ENCODE measurements around the gene SHE. TPM values are rescaled to one million over a fixed set of nuclear protein-coding genes. Genes with fewer than 3 reads are reported as not detected.
"Not testable (repeated sequence)": the region's sequence is repeated elsewhere in the genome, so short reads cannot be mapped to it uniquely, and the experiment has no call there.

Gene SHE
- total RNA-seq, 1 experiment from 2014 or later = not detected

DNA sequence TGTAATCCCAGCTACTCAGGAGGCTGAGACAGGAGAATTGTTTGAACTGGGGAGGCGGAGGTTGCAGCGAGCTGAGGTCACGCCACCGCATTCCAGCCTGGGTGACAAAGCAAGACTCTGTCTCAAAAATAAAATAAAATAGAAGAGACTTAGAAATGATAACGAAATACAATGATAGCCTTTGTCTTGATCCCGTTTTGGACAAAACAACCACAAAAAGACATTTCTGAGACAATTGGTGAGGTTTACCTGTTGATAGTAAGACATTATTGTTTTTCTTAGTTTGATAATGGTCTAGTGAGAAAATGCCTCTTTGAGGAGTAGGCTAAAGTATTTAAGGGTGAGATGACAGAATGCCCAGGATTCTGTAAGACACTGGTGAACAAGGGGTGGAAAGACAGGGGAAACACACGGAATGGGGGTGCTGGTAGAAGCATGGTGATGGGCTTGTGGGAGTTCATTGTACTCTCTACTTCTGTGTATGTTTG is 11.9 kb upstream of the SHE start:
- no peak for DNase-seq (ENCODE audit: low read depth)

DNA sequence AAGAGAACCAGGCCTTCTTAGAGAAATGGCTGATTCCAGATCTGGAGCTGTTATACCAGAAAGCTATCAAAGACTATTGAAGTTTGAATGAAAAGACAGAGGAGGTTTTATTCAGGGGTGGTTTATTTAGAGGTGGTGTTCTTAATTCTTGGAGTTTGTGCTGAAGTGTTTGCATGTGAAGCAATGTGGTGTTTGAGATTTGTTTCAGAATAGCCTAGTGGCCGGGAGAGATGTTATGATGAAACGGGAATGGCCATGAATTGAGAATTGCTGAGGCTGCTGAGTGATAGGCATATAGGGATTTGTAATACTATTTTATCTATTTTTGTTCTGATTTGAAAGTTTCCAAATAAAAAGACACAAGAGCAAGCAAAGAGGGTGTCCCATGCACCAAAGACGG is 10.5 kb upstream of the SHE start:
- no peak for DNase-seq (ENCODE audit: low read depth)

DNA sequence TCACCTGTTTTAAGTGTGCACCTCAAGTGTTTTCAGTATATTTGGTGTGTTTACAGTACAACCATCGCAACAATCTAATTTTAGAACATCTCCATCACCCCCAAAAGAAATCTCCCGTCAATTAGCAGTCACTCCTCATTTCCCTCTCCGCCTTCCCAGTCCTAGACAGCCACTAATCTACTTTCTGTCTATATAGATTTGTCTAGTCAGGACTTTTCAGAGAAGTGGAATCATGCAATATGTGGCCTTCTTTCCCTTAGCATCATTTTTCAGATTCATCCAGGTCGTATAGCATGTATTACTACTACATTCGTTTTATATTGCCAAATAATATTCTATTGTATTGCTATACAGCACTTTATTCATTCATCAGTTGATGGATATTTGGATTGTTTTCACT is 1.7 kb upstream of the SHE start:
- no peak for DNase-seq (ENCODE audit: low read depth)

DNA sequence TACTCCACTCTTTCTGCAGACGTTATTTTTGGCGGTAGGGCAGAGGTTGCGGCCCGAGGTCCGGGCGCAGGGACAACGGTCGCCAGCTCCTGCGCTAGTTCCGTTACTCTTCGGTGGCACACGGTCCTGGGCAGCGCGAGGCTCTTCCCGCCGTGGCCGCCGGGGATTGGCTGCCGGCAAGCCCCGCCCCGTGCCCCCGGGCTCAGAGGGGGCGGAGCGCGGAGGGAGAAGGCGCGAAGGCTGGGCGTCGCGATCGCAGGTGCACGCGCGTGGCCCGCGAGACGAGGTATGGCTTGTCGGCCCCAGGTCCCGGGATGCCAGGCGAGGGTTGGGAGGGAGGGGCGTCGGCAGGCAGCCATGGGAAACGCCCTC is 518 bp upstream of the SHE start:
- no peak for DNase-seq (ENCODE audit: low read depth)

DNA sequence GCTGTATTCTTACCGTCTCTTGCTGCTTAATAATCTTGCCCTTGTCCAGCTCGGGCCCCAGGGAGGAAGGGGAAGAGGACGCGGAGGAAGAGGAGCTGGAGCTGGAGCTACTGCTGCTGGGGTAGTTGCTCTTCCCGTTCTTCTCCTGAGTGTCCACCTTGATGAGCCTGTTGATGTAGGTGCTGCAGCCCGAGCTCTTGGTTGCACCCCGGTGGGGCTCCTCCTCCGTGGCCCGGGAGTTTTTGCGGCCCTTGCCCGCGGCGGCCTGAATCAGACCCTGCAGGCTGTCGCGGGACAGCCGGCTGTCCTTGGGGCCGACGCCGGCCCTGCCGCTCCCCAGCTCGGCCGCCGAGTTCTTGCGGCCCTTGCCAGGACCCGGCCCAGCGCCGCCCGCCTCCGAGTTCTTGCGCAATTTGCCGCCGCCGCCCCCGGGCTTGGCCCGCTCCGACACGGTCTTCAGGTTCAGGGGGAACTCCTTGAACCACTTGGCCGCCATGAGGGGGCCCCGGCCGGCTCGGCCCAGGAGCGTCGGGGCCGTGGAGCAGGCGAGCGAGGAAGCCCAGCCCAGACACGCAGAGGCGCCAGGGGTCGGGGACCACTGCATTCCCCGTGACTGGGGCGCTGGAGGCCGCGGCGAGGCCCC is 668 bp downstream of the SHE start:
- no peak for DNase-seq (ENCODE audit: low read depth)

DNA sequence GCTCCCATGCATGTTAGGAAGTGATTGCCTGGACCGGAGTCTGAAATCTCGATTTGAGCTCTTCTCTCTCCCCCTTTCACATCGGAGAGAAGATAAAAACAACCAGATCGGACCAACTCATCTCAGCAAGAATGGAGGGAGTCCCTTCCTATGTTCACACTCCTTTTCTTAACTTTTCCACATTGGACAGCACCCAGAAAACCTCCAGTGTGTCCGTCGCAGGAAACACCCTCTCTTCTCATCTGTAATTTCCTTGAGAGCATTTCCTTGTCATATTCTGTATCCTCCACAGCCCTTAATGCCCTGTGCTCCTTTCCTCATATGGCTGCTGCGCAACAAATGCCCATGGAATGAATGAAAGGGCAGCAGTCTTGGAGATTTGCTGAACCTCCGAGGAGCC is 1.7 kb downstream of the SHE start:
- no peak for DNase-seq (ENCODE audit: low read depth)

DNA sequence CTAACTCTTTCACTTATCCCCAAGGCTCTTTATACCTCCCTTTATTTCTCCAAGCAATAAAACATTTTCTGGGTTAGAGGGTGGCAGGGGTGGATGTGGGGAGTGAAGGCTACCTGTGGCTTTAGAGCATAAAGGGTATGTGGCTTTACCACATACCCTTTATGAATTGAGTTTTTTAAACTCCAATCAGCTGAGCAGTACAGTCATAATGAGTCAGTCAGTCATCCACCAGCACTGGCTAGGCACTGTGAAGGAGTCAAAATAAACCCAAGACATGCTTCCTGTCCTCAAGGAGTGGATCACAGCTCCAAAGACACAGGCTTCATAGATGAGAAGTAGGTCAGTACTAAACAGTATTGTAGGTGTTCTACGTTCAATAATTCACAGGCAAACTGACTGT is 2.8 kb downstream of the SHE start:
- no peak for DNase-seq (ENCODE audit: low read depth)

DNA sequence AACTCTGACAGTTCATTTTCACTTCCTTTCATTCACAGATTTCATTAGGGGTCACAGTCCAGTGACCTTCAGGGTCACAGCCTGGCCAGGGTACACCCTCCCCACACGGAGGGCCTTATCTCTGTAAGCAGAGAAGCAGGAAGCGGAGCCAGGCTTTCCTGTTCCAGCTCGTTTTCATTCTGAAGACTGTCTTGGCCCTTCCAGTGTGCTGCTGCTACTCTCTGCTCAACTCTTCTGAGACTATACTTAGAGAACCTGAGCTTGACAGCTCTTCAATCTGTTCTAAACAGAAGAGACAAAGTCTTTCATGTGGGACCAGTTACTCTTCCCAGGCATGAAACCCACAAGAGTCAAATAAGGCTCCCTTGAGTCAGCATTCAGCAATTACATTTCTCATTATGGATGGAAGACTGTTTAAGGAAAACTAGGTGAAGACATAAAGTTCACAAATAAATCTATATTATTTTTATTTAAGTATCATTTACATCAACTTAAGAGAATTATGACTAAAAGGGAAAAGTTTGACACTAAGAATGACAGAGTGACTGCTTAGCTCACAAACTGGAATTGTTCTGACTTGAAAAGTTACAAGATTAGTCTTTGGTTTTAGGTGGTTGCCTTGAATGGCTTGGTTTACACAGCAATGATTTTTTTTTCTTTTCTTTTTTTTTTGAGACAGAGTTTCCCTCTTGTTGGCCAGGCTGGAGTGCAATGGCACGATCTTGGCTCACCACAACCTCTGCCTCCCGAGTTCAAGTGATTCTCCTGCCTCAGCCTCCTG is 5.0 kb downstream of the SHE start:
- no peak for DNase-seq (ENCODE audit: low read depth)

DNA sequence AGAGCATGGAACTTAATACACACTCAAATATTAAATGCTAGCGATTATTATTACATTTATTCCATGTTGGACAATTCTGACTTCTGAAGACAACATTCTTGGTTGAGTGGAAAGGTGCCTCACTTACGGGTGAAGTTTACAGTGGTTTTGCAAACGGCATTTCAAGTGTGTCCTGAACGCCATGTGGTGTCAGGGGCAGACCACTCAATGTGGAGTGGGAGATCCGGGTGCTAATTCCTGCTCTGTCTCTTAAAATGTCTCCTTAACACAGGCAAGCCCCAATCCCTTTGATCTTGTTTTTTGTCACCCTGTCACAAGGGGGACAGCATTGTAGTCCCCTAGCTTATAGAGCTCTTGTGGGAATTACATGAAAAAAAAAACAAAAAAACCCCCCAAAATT is 5.8 kb downstream of the SHE start:
- DNase-seq (ENCODE audit: low read depth) = no peak

DNA sequence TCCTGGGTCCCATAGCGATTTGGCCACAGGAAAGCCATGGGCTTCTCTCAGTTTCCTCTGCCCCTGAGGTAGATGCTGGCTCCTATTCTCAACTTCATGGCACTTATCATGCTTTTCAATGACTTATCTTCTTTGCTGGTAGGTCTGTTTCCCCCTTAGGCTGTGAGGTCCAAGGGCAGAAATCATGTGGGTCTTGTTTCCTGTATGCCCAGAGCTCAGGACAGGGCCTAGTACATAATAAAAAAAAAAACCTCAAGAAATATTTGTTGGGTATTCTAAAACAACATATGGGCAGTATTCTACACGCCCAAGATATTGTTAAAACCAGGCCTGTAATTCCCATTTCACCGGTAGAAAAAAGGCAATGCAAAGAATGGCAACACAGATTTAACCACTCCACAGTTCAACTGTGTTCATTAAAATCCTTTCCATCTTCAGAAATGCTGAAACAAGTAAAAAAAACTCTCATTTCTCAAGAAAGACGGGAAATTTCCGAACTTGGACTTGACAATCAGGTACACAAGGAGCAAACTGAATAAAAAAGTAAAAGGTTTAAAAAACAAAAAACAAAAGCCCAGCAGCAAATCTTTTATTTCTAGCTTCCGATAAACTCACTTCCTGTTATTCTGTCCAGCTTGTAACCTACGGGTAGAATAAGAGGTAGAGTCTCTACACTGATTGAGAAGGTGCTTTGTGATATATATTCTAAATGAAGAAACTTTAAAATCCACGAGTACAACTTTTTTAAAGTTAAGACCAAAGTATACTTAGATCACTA is 6.5 kb downstream of the SHE start:
- no peak for DNase-seq (ENCODE audit: low read depth)

DNA sequence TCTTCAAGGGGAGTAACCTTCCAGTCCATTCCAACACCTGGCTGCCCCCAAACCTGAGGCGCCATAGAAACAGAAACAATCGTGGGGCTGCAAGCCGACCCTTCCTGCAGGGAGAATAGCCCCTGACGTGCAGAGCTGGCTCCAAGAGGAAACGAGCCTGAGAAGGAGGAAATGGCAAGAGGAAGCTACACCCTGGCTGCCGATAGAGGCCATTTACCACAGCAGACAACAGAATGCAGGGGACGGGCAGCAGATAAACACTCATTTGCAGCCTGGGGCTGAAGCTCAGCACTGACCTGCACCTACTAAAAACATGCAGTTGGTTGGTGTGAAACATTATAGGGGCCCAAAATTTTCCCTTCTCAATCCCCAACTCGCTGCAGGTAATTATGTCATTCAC is 8.9 kb downstream of the SHE start:
- no peak for DNase-seq (ENCODE audit: low read depth)

DNA sequence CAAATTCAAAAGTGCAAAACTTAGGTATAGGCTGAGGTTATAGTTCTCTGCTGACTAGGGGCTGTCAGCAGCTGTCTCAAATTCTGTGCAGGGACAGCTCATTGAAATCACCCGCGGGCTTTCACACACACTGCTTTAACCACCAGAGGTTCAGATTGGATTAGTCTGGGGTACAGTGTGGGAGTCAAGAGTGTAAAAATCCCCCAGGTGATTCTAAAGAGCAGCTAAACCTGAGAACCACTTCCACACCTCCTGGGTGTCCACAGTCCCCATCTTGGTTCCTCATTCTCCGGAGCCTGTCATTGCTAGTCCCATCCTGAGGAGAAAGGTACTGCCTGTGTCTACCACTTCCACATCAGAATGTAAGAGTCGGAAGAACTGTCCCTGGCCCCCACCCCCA is 10.1 kb downstream of the SHE start:
- DNase-seq (ENCODE audit: low read depth) = no peak

DNA sequence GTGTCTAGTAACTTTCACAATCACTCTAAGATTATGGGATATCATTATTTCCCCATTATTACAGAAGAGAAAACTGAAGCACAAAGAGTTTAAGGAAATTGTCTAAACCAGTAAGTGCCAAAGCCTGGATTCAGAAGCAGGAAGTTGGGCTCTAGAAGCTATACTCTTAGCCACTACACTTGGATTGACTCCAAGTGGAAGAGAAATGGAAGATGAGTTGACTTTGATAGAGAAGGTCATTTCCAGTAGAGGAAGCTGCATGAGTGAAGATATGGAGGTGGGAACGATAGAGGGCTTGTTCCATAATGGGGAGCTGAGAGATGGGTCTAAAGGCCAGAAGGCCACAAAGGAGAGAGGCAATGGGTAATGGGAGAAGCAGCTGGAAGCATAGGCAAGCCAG is 11.9 kb downstream of the SHE start:
- DNase-seq (ENCODE audit: low read depth) = no peak

DNA sequence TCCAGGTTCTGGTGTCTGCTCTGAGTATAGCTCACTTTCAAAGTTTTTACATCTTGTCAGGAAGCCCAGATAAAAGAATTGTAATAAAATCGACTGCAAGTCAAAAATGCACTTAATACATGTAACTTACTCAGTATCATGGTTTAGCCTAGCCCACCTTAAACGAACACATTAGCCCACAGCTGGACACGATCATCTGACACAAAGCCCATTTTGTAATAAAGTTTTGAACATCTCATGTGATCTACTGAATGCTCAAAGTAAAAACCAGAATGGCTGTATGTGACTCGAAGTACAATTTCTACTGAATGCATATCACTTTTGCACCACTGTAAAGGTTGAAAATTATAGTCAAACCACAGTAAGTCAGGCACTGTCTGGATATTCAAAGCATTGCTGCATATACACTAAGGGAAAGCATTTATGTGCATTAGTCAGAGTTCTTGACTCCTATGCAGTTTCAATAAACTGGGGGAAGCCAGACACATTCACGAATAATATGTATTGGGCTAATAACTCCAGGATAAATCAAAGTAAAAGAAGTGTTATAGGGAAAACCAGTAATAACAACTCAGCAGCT is 12.4 kb downstream of the SHE start:
- no peak for DNase-seq (ENCODE audit: low read depth)

DNA sequence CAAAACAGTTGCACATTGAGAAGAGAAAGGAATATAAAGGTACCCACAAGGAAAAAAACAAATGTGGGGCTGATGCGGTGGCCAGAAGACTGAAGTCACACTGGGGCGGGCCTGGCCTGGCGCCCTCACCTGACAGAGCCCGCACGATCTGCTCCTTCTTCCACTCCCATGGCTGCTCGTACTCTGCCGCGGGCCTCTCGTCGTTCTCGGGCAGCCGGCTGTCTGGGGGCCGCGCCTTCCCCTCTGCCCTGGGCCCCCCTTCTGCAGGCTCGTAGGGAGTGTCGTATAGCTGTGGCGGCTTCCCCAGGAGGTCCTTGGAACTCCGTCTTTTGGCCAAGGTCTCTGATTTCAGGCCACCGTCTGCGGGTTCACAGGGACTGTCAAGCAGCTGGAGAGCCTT is 13.3 kb downstream of the SHE start:
- DNase-seq (ENCODE audit: low read depth) = no peak

DNA sequence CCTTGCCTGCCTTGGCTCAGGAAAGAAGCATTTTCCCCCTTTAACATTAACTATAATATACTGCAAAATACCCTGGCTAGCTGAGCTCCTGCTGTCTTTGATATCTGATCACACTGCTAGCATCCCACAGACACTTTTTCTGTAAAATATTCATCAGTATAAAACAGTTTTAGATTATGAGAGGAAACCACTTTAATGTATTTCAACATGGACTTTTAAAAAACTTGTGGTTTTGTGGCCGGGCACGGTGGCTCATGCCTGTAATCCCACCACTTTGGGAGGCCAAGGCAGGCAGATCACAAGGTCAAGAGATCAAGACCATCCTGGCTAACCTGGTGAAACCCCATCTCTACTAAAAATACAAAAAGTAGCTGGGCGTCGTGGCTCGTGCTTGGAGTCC is 15.5 kb downstream of the SHE start:
- DNase-seq (ENCODE audit: low read depth) = not testable (repeated sequence)

DNA sequence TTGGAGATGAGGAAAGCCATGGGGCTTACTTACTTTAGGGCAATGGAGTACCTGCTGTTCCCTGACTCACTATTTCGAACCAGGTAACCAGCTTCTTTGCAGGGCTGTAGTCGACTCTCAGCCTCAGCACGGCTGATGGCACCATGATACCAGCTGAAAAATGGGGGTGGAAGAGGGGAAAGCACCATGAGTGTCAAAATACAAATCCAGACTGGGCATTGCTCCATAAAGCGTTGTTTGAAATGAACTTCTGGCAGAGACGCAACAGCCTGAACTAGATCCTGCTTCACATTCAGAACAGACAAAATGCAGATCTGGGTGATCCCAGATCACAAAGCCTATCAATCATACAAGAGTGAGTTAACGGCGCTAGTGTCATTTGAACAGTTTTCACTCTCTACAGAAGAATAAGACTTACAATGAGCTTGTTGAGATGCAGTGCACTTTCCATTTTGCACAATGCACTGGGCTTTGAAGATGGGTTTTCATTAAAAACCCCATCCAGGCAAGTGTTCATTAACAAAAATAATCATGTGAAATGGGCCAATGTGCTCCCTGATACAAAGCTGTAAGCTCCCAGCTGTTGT is 16.2 kb downstream of the SHE start:
- no peak for DNase-seq (ENCODE audit: low read depth)

DNA sequence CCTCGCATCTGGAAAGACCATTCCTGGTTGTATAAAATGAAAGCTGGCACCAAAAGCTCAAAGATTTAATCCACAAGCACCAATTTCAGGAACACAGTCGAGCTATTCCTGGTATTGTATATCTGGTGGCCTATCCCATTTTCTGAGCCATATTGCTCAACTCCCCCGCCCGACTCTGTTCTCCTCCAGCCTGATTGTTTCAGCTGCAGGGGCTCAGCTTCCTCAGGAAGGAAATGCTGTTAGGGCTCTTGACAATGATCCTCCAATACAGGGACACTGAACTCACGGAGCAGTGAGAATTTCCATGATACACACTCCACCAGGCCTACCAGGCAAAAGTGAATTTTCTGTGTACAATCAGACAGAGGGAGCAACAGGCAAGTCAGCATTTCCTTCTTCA is 17.1 kb downstream of the SHE start:
- DNase-seq (ENCODE audit: low read depth) = no peak

DNA sequence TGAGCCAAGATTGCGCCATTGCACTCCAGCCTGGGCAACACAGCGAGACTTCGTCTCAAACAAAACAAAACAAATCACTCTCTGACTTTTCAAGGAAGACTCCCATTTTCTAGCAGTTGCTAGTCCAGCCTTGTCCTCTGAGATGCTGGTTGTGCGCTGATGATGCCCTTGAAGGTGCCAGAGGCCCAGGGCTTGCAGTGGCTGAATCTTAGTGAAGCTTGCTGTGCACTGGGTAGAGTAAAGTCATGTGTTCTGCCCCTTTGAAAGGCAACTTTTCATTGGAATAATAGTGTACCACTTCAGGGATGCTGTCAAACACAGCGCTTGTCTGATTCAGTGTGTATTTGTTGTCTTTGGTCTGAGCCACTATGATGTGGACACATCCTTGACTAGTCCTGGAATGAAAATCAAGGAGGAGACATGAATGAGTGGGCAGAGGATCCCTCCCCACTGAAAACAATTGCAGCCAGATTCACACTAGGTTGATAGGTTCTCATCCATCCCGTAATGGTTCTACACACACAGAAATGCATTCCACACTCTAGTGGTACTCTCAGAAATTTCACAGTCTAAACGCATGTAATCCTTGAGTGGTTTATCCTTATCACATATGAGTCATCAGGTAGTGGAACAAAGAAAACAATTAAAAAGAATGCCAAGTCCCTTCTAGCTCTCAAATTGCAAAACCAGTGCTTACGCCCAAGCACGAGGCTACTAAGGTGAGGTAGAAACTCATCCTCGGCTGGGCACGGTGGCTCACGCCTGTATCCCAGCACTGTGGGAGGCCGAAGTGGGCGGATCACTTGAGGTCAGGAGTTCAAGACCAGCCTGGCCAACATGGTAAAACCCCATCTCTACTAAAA is 18.0 kb downstream of the SHE start:
- DNase-seq (ENCODE audit: low read depth) = peak; percentile 46

DNA sequence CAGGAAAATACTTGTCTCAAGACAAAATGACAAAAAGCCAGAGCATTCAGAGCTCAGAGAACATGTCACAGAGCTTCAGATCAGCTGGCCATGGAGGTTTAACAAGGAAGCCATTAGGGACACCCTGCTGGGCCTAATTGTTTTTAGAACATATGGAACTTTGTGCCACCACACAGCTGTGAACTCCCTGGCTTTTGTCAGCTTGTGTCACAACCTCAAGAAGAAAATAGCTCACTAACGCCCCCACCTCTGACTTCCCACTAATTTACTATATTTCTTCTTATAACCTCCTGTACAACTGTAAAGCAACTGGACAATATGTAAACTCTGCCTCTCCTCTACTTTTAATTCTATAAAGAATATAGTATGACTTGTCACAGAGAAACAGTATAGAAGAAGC is 21.2 kb downstream of the SHE start:
- no peak for DNase-seq (ENCODE audit: low read depth)
